GM21526 (cell line): Measurements from ENCODE around the gene SH3GL2.

Experiments used
- ATAC-seq: cut with Tn5 transposase; IDR thresholded peaks from one replicate; pipeline ENCODE4 v1.9.1; 2021; ENCODE audit warnings: moderate library complexity; ENCODE audit not compliant: unreplicated experiment, low FRiP score

Gene SH3GL2

GRCh38 chr9:17799369-17799768 is 220.5 kb downstream of the SH3GL2 start:
- no peak for ATAC-seq

DNA sequence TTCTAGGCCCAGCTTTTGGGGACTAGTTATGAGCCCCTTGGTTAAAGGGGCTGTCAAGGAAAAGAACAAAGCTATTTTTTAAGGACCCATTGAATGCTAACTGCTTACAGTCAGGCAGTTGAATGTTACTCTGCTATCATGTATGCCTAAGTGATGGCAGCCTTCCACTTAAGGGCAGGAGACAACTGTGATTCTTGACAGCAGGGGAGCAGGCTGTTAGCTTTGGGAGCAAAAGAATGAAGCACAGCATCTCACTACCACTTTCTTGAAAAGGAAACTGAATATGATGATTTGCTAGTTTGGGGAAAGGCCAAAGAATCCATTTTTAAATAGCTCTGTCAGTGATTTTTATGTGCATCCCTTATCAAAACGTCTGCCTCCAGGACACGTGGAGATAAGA is 221.6 kb downstream of the SH3GL2 start:
- ATAC-seq: no peak

GRCh38 chr9:17802249-17802857 is 223.5 kb downstream of the SH3GL2 start:
- ATAC-seq: no peak

DNA sequence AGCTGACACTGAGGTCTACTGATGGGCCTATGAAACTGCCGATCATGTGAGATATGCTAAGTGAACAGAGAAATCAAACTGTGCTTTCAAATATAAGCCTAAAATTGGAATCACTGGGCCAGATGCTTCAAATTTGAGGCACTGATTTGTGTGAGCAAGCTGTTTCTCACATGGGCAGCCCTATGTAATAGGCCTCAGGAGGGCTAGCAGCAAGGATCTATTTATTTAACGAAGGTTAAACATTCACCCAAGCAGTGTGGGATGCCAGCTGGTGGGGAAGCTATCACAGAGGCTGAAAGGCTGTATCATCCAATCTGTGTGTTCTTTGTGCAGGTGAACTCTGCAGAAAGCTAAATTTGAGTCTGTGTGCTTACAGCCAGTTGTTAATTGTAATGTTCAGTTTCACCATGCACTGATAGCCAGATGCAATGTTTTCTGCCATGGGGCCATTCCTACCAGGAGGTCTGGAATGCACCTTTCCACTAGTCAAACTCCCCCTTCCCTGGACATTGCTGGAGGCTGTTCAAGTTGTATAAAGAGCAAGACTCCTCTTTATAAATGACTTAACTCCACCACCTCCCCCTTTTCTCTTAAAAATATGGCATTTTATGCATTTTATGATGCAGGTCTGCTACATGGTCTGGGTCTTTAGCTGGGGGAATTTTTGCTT is 228.9 kb downstream of the SH3GL2 start:
- no peak for ATAC-seq

DNA sequence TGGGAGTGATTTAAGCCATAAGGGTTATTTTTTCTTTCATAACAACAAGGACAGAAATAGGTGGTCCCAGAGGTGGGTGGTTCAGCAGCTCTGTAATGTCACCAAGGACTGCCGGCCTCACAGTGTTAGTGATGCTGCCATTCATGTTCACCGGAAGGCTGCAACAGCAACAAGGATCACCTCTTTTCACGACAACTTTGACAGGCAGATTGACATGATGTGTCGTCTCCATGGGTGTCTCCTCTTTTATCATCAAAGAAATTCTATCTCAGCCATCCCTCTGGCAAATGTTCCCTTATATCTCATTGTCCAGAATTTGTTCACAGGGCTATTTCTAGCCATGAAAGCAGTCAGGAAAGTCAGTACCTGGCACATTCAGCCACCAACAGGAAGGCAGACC is 231.5 kb downstream of the SH3GL2 start:
- no peak for ATAC-seq

- no peak for ATAC-seq
Measured at GRCh38 chr9:17810728-17811571, 232.1 kb downstream of the SH3GL2 start.

DNA sequence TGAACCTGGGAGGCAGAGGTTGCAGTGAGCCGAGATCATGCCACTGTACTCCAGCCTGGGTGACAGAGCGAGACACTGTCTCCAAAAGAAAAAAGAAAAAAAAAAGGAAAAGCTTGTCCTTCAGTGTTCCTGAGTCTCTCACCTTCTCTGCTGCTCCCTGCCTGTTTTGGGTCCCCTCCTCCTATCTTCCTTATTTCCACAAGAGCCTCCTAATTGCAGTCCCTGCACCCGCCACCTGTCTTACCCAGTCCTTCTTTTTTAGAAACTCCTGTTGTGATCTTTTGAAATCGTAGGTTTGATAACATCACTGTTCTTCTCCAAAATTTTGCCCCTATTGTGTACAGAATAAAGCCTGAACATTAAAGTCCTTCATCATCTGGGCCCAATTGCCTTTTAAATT is 234.9 kb downstream of the SH3GL2 start:
- ATAC-seq: no peak

DNA sequence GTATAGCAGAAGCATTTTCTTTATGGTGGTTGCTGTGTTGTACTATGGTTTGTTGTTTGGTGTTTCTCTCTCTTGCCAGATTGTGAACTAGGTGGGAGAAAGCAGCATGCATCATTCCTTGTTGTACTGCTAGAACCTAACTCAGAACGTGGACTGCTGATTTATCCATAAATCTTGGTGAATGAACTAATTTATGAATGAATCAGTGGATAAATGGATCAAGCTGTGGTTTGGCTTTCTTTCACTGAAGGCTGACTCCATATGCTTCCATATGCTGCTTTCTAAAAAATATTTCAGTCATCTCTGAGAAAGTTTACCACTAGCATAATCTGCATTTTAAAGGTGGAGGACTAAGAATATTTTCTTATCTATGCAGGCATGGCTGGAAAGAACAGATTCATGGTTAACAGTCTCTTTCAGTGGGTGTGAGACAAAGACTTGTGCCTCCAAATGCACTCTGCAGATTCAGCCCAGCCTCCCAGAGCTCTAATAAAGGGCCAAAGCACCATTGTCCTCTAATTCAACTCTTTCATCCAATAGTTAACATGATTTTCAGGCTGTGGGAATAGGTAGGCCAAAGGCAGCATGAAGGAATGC is 237.7 kb downstream of the SH3GL2 start:
- no peak for ATAC-seq

DNA sequence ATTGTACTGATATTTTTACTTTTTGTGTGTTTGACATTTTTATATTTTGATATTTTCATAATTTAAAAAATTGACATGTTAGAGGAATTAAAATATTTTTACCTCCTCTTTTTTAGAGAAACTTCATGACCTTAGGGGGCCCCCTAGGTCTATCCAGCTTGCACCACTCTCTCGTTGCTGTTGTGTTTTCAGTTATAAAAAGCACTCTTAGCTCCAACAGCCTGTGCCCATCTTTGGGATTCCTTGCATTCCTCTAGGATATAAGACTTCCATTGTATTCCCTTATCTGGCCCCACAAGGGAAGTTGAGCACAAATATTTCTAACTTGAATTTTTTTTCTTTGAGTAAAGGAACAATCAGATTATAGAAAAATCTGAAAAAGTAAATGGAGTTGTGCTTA is 245.3 kb downstream of the SH3GL2 start:
- ATAC-seq: no peak

GRCh38 chr9:17824616-17825264 is 245.9 kb downstream of the SH3GL2 start:
- ATAC-seq: no peak

DNA sequence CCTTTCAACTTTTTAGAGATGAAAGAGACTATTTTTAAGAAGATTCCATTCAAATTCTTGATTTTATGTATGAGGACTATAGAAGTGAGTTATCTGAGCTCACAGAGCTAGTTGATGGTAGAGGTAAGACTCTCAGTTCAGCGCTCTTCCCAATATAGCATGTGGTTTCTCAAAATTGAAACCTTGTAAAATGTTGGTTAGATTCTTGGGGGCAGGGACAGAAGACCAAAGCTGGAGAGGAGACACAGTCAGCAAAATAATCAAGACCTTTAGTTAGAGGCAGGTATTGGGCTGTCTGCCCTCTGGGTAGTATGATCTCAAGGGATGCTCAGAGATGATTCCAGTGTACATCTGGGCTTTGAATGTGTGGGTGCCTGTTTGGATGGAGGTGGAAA is 246.4 kb downstream of the SH3GL2 start:
- ATAC-seq: no peak

DNA sequence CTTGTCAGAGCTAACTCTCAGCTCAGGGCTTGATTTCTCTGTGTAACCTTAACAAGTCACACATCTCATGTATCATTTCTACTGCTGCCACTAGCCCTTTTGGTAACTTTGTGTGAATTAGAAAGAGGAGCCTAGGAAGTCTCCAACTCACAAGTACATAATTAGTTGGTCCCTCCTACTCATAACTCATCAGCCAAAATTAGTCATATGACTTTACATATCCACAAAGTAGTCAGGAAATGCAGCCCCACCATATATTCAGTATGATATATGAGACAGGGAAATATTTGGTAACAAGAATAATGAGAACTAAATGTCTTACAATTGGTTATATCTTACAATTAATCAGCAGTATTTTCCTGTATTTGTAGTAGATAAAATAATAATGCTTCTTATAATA is 250.2 kb downstream of the SH3GL2 start:
- ATAC-seq: no peak

- ATAC-seq: no peak
Measured at GRCh38 chr9:17829812-17830385, 251.0 kb downstream of the SH3GL2 start.

GRCh38 chr9:17832812-17833211 is 253.9 kb downstream of the SH3GL2 start:
- ATAC-seq: no peak

GRCh38 chr9:17833846-17834245 is 255.0 kb downstream of the SH3GL2 start:
- no peak for ATAC-seq

DNA sequence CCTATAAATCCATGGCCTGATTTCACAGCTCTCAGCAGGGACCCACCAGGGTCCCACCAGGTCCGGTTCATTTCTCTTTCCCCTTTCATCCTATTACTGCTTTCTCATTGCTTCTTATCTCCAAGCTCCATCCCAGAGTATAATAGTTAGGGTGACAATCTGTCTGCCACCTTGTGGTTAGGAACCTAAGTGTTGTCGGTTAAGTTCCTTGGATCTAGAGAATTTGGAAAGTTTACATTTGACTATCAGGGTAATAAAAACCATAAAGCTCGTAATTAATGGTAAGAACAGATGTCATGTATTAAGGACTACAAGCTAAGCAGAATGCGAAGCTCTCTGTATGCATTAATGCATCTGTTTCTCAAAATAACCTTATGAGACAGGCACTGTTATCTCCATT is 259.1 kb downstream of the SH3GL2 start:
- no peak for ATAC-seq

DNA sequence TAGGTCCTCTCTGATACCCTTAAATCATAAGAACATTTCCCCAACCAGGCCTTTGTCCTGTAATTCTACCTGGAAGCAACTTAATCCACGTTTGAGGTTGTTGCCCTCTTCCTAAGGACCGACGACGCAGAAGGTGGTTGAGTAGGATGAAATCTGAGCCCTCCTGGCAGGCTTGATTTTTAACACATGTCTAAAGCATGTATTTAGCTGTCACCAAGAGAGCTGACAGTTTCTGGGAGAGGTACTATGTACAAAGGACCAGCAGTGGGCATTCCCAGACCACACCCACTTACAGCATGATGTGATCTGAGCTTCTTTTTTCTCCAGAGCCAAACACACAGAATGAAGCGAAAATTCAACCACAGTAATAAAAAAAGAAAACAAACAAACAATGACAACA is 260.9 kb downstream of the SH3GL2 start:
- no peak for ATAC-seq

GRCh38 chr9:17843236-17843635 is 264.4 kb downstream of the SH3GL2 start:
- ATAC-seq: no peak
